ENCODE results near the gene JUNB.
A peak's percentile ranks its signal among the peaks of the same experiment; 100 is the strongest.

The JUNB gene

GRCh38 chr19:12791345-12792050 lies at the start of gene JUNB:
Gene JUNB (plus strand): TSS chr19:12791486. CDS start chr19:12791772, 286 bp downstream.
- DNase-seq = peak; percentile 99

GRCh38 chr19:12745166-12745897 lies 46.0 kb upstream of the JUNB start:
- DNase-seq = no peak

- no peak for DNase-seq
Measured at GRCh38 chr19:12748489-12748888, 42.8 kb upstream of the JUNB start.

DNA sequence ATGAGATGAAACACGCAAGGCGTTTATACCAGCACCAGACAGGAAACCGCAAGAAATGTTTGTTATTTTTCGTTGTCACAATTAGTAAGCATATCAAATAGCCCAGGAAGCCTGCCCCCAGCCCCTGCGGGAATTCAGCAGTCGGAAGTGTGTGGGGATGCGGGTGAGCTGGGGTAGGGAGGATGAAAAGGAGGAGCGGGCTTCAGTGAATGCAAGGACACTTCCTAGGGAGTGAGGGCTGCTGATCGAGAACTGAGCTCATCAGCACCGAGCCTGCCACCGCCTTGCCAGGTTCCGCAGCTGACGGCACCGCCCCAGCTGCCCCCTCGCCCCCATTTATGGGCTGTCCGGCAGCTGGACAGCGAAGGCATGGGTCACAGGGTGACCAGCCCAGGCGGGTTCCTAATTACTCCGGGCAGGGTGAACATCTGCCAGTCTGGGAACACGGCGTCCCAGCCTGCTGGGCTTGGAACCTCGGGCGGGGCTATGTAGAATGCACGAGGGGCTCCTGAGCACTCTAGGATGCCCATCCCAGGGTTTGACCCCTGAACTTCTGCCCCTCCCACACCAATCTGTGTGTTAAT lies 41.3 kb upstream of the JUNB start:
- DNase-seq = peak; percentile 70

- DNase-seq = no peak
Measured at GRCh38 chr19:12750851-12751250, 40.4 kb upstream of the JUNB start.

DNA sequence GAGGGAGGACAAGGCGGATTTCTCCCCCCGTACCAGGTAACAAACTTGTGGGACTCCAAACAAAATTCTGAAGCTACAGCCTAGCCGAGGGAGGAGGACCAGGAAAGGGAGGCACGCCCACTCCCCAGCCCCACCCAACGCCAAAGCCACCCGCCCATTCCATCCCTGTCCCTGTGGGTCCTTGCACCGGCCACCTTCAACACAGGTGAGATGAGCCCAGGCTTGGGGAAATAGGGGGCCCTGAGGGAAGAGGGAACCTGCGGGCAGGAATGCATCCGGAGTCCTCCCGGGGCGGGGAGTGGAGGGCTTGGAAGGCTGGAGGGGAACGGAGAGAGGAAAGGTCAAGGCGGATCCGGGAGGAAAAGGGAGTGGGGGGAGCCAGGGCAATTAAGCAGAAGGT lies 39.7 kb upstream of the JUNB start, which contains the start of gene BEST2:
Gene BEST2, plus strand, starts transcription at position 157 of the 400 bp plus-strand sequence. CDS start 802 bp downstream, outside the sequence.
- DNase-seq = no peak

DNA sequence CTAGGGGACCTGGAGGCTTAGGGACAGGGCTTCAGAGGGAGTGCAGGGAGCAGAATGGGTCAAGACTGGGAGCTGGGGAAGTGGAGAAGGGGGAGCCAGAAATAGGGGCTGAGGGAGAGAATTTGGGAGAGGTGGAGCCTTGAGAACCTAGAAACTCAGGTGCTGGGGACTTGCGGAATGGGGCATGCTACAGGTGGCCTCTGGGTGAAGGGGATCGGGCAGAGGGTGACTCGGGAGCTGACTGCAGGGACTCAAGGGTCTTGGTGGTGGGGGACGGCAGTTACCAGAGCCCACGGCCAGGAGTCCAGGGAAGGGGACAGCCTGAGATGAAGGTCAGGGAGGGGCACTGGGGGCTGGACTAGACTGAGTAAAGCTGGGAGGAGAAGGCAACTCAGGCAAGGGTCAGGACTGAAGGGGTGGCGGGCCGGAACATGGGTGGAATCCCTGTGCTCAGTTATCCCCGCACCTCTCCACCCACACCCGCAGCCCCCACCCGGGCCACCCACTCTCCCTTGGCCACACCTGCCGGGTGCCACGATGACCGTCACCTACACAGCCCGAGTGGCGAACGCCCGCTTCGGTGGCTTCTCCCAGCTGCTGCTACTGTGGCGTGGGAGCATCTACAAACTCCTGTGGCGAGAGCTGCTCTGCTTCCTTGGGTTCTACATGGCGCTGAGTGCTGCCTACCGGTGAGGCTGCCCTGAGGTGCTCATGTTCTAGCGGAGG lies 39.1 kb upstream of the JUNB start:
- peak; percentile 21 for DNase-seq

DNA sequence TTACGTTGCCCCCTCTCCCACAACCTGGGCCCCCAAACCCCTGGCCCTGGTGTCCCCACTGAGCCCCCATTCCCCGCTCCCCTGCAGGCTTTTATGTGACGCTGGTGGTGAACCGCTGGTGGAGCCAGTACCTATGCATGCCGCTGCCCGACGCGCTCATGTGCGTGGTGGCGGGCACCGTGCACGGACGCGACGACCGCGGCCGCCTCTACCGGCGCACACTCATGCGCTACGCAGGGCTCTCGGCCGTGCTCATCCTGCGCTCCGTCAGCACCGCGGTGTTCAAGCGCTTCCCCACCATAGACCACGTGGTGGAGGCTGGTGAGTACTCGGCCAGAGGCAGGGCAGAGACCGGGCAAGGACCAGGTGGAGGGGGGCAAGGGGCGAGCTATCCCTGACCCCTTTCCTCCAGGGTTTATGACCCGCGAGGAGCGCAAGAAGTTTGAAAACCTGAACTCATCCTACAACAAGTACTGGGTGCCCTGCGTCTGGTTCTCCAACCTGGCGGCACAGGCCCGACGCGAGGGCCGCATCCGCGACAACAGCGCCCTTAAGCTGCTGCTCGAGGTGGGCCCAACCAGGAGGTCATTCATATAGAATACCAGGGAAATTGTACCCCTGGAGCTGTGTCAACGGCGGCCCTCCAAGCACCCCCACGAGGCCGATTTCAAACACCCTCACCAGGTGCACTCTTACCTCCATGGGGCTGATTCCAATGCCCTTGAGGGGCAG lies 36.7 kb upstream of the JUNB start:
- DNase-seq = no peak

DNA sequence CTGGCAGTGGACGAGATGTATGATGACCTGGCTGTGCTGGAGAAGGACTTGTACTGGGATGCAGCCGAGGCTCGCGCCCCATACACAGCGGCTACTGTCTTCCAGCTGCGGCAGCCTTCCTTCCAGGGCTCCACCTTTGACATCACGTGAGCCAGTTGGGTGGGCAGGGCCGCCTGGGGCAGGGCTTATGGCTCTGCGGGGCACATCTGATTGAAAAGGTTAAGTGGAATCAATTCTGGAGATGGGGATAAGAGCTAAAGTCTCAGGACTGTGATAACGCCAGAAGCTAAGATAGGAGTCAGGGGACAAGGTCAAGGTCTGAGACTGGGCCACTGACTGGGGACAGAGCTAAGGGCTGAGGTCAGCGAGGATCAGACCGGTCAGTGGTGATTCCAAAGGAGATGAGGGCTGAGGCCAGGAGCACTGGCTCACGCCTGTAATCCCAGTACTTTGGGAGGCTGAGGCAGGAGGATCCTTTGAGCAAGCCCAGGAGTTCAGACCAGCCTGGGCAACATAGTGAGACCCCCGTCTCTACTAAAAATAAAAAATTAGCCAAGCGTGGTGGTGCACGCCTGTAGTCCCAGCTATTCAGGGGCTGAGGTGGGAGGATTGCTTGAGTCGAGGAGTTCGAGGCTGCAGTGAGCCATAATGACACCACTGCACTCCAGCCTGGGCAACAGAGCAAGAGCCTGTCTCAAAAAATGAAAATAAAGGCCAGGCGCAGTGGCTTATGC lies 35.0 kb upstream of the JUNB start:
- no peak for DNase-seq

- peak; percentile 89 for DNase-seq
Measured at GRCh38 chr19:12757544-12758274, 33.6 kb upstream of the JUNB start.

DNA sequence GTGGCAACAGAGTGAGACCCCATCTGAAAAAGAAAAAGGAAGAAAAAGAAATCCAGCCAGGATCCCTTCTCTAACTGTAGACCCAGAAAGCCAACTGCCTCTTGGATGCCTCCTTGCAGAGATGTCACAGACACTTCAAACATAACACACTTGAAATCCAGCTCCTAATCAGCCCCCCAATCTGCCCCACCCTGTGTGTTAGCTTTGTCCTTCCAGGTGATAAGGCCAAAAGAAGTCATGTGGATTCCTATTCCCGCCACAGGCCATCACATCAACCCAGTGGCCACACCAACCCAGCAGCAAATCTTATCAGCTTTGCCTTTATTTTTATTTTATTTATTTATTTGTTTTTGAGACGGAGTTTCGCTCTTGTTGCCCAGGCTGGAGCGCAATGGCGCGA lies 31.6 kb upstream of the JUNB start:
- no peak for DNase-seq

- no peak for DNase-seq
Measured at GRCh38 chr19:12763100-12763499, 28.2 kb upstream of the JUNB start.

GRCh38 chr19:12764698-12765097 lies 26.6 kb upstream of the JUNB start:
- no peak for DNase-seq

GRCh38 chr19:12766051-12766521 lies 25.2 kb upstream of the JUNB start:
- DNase-seq = peak; percentile 92

- DNase-seq = no peak
Measured at GRCh38 chr19:12767150-12767549, 24.1 kb upstream of the JUNB start.

DNA sequence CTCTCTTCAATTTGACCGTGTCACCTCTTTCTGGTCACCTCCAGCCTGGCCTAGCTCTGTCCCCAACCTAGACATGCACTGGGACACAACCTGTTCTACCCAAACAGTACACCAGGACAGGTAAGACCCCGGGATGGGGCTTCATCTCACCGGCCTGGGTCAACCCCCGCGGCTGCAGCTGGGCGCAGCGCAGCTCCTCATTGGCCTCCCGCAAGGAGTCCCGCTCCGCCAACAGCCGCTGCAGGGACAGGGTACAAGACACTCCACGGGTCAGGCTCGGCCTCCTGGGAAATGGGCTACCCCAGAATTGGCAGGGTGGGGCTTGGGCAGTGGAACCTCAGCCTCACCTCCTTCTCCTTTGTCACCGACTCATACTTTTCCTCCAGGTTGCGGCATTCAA lies 23.6 kb upstream of the JUNB start:
- no peak for DNase-seq

DNA sequence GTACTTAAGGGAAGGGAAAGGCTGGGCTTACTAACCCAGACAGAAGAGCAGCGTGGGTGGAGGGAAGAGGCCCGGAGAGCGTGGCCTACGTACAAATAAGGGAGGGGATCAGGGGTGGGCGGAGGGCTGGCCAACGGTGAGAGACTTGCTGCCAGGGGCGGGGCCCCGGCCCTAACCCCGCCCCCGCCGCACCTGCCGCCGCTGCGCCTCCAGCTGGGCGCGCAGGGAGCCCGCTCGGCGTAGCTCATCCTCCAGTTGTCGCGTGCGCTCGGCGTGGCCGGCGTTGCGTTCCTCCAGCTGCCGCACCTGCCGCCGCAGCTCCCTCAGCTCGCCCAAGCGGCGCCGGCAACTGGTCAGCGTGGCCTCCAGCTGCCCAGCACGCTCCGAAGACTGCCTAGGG lies 21.6 kb upstream of the JUNB start:
- DNase-seq = peak; percentile 97

DNA sequence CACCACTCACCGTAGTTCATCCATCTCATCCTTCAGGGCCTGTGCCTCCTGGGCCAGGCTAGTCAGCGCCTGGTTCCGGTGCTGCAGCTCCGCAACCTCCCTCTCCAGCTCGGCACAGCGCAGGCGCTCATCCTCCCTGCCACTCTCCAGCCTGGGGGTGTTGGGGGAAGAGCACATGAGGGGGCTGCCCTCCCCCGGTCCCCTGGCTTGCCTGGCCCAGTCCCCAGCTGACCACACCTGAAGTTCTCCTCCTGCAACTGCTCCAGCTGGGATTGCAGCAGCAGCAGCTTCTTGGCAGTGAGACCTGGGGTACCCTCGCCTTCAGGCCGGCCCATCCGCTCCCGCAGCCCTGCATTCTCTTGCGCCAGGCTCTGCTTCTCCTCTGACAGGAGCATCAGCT lies 20.4 kb upstream of the JUNB start:
- no peak for DNase-seq

GRCh38 chr19:12772323-12772722 lies 19.0 kb upstream of the JUNB start:
- DNase-seq = no peak

DNA sequence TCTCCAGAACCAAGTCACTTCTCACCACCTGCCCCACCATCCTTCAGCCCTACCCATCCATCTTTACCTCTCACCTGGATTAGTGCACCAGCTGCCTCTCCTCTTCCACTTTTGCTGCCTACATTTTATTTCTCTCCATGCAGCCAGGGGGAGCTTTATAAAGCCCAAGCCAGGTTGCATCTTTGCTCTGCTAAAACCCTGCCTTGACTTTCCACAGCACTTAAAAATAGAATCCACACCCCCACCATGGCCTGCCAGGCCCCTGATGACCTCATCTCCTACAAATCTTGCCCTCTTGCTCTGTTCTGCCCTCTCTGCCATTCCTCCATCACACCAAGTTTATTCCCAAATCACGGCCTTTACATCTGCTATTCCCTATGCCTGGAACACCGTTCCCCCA lies 17.7 kb upstream of the JUNB start:
- DNase-seq = peak; percentile 30

Data from NCI-H69 (cell line).